ENCODE data around the gene DNAH11. TPM values are rescaled to one million over a fixed set of nuclear protein-coding genes. Genes with fewer than 3 reads are reported as not detected.

Gene DNAH11
- polyA plus RNA-seq, 3 donors, result under 0.01 to 0.30 (median 0.10) TPM

GRCh38 chr7:21547501-21547900 lies 4.7 kb downstream of the DNAH11 start:
- 27 to 68% (median 34%) methylated on average over 3 of the region's 3 CpGs for WGBS, 3 donors
- no peak overlapping the region for H3K27ac ChIP-seq (ENCODE audit: low read depth, low read length)

GRCh38 chr7:21548491-21548890 lies 5.7 kb downstream of the DNAH11 start:
- WGBS, 3 donors, result 65 to 85% (median 85%) methylated on average over 3 of the region's 3 CpGs
- H3K27ac ChIP-seq (ENCODE audit: low read depth, low read length), result no peak overlapping the region

GRCh38 chr7:21550076-21550475 lies 7.2 kb downstream of the DNAH11 start:
- WGBS, 3 donors, result 78 to 92% (median 90%) methylated on average over 3 of the region's 3 CpGs
- H3K27ac ChIP-seq (ENCODE audit: low read depth, low read length), result no peak overlapping the region

GRCh38 chr7:21550821-21551531 lies 8.1 kb downstream of the DNAH11 start:
- WGBS, 3 donors, result 68 to 80% (median 71%) methylated on average over 6 of the region's 6 CpGs
- H3K27ac ChIP-seq (ENCODE audit: low read depth, low read length), result no peak overlapping the region

GRCh38 chr7:21562385-21562784 lies 19.5 kb downstream of the DNAH11 start:
- WGBS, 3 donors, result 77 to 86% (median 79%) methylated on average over 1 of the region's 1 CpG
- H3K27ac ChIP-seq (ENCODE audit: low read depth, low read length), result no peak overlapping the region

GRCh38 chr7:21565614-21566013 lies 22.8 kb downstream of the DNAH11 start:
- H3K27ac ChIP-seq (ENCODE audit: low read depth, low read length), result no peak overlapping the region
- WGBS, 3 donors, result 45 to 89% (median 87%) methylated on average over 7 of the region's 7 CpGs

- H3K27ac ChIP-seq (ENCODE audit: low read depth, low read length), result no peak overlapping the region
- 15 to 79% (median 72%) methylated on average over 4 of the region's 4 CpGs for WGBS, 3 donors
Measured at GRCh38 chr7:21566094-21566493, 23.3 kb downstream of the DNAH11 start.

GRCh38 chr7:21568762-21569161 lies 25.9 kb downstream of the DNAH11 start:
- no peak overlapping the region for H3K27ac ChIP-seq (ENCODE audit: low read depth, low read length)
- WGBS, 3 donors, result 67 to 77% (median 67%) methylated on average over 2 of the region's 2 CpGs

GRCh38 chr7:21572331-21573313 lies 29.8 kb downstream of the DNAH11 start:
- no peak overlapping the region for H3K27ac ChIP-seq (ENCODE audit: low read depth, low read length)
- WGBS, 3 donors, result 78 to 83% (median 79%) methylated on average over 7 of the region's 7 CpGs

GRCh38 chr7:21579341-21580072 lies 36.7 kb downstream of the DNAH11 start:
- 71 to 87% (median 81%) methylated on average over 4 of the region's 4 CpGs for whole genome bisulfite sequencing, 3 donors
- no peak overlapping the region for H3K27ac ChIP-seq (ENCODE audit: low read depth, low read length)

- no peak overlapping the region for H3K27ac ChIP-seq (ENCODE audit: low read depth, low read length)
- WGBS, 3 donors, result 19 to 35% (median 28%) methylated on average over 4 of the region's 4 CpGs
Measured at GRCh38 chr7:21580073-21580521, 37.3 kb downstream of the DNAH11 start.

- WGBS, 3 donors, result 90 to 92% (median 90%) methylated on average over 6 of the region's 6 CpGs
- H3K27ac ChIP-seq (ENCODE audit: low read depth, low read length), result no peak overlapping the region
Measured at GRCh38 chr7:21585070-21585724, 42.4 kb downstream of the DNAH11 start.

- no peak overlapping the region for H3K27ac ChIP-seq (ENCODE audit: low read depth, low read length)
- 70 to 79% (median 74%) methylated on average over 4 of the region's 4 CpGs for WGBS, 3 donors
Measured at GRCh38 chr7:21587139-21587784, 44.4 kb downstream of the DNAH11 start.

- WGBS, 3 donors, result 80 to 82% (median 82%) methylated on average over 4 of the region's 4 CpGs
- H3K27ac ChIP-seq (ENCODE audit: low read depth, low read length), result no peak overlapping the region
Measured at GRCh38 chr7:21596801-21597200, 54.0 kb downstream of the DNAH11 start.

GRCh38 chr7:21603462-21603861 lies 60.6 kb downstream of the DNAH11 start:
- no peak overlapping the region for H3K27ac ChIP-seq (ENCODE audit: low read depth, low read length)

GRCh38 chr7:21603972-21604749 lies 61.3 kb downstream of the DNAH11 start:
- 84 to 87% (median 86%) methylated on average over 5 of the region's 5 CpGs for WGBS, 3 donors
- H3K27ac ChIP-seq (ENCODE audit: low read depth, low read length), result no peak overlapping the region

- H3K27ac ChIP-seq (ENCODE audit: low read depth, low read length), result no peak overlapping the region
- 72 to 85% (median 82%) methylated on average over 3 of the region's 3 CpGs for WGBS, 3 donors
Measured at GRCh38 chr7:21605008-21605585, 62.3 kb downstream of the DNAH11 start.

Data from adipose tissue (tissue), 3 donors.